ENCODE measurements around the gene CLSTN2. TPM values are rescaled to one million over a fixed set of nuclear protein-coding genes. Genes with fewer than 3 reads are reported as not detected.
A peak's percentile ranks its signal among the peaks of the same experiment; 100 is the strongest.

CLSTN2 gene
- total RNA-seq, 1 donor from 2014 or later, result 65.0 TPM

GRCh38 chr3:140493271-140493670 is 558.3 kb downstream of the CLSTN2 start:
- DNase-seq (ENCODE audit: low spot score), result no peak
- Mint-ChIP-seq H3K27me3 (ENCODE audit: low read depth) (no peaks in the 10 kb centered on the region), H3K4me1 (ENCODE audit: low read depth) (peaks cover 28% of the 10 kb centered on the region), H3K9me3 (ENCODE audit: low read depth) (no peaks in the 10 kb centered on the region), H3K27ac (ENCODE audit: unreplicated experiment) (no peak overlapping the region), H3K36me3 (ENCODE audit: low read depth) (peaks cover 2% of the 10 kb centered on the region), H3K4me3 (ENCODE audit: unreplicated experiment) (no peak overlapping the region)
- TF ChIP-seq CTCF (IDR thresholded peaks at IDR 0.05), result no peak

GRCh38 chr3:140494970-140495369 is 560.0 kb downstream of the CLSTN2 start:
- no peak for DNase-seq (ENCODE audit: low spot score)
- H3K4me1 Mint-ChIP-seq (ENCODE audit: low read depth), result peaks cover 24% of the 10 kb centered on the region
- H3K36me3 Mint-ChIP-seq (ENCODE audit: low read depth), result no peaks in the 10 kb centered on the region
- H3K9me3 Mint-ChIP-seq (ENCODE audit: low read depth), result no peaks in the 10 kb centered on the region
- no peak overlapping the region for H3K4me3 Mint-ChIP-seq (ENCODE audit: unreplicated experiment)
- H3K27me3 Mint-ChIP-seq (ENCODE audit: low read depth), result no peaks in the 10 kb centered on the region
- no peak for TF ChIP-seq CTCF (IDR thresholded peaks at IDR 0.05)
- no peak overlapping the region for H3K27ac Mint-ChIP-seq (ENCODE audit: unreplicated experiment)

GRCh38 chr3:140497331-140497730 is 562.3 kb downstream of the CLSTN2 start:
- TF ChIP-seq CTCF (IDR thresholded peaks at IDR 0.05), result no peak
- Mint-ChIP-seq H3K4me1 (ENCODE audit: low read depth) (peaks cover 34% of the 10 kb centered on the region), H3K36me3 (ENCODE audit: low read depth) (no peaks in the 10 kb centered on the region), H3K27me3 (ENCODE audit: low read depth) (no peaks in the 10 kb centered on the region), H3K9me3 (ENCODE audit: low read depth) (no peaks in the 10 kb centered on the region), H3K27ac (ENCODE audit: unreplicated experiment) (no peak overlapping the region), H3K4me3 (ENCODE audit: unreplicated experiment) (no peak overlapping the region)
- no peak for DNase-seq (ENCODE audit: low spot score)

- no peak overlapping the region for H3K4me3 Mint-ChIP-seq (ENCODE audit: unreplicated experiment)
- no peaks in the 10 kb centered on the region for H3K27me3 Mint-ChIP-seq (ENCODE audit: low read depth)
- no peaks in the 10 kb centered on the region for H3K36me3 Mint-ChIP-seq (ENCODE audit: low read depth)
- H3K9me3 Mint-ChIP-seq (ENCODE audit: low read depth), result no peaks in the 10 kb centered on the region
- H3K27ac Mint-ChIP-seq (ENCODE audit: unreplicated experiment), result no peak overlapping the region
- no peak for DNase-seq (ENCODE audit: low spot score)
- TF ChIP-seq CTCF (IDR thresholded peaks at IDR 0.05), result peak; percentile 83
- H3K4me1 Mint-ChIP-seq (ENCODE audit: low read depth), result peaks cover 23% of the 10 kb centered on the region
Observed at GRCh38 chr3:140499114-140499757, 564.3 kb downstream of the CLSTN2 start.

- no peaks in the 10 kb centered on the region for H3K36me3 Mint-ChIP-seq (ENCODE audit: low read depth)
- peaks cover 23% of the 10 kb centered on the region for H3K4me1 Mint-ChIP-seq (ENCODE audit: low read depth)
- no peak for TF ChIP-seq CTCF (IDR thresholded peaks at IDR 0.05)
- no peak overlapping the region for H3K27ac Mint-ChIP-seq (ENCODE audit: unreplicated experiment)
- H3K27me3 Mint-ChIP-seq (ENCODE audit: low read depth), result no peaks in the 10 kb centered on the region
- no peak overlapping the region for H3K4me3 Mint-ChIP-seq (ENCODE audit: unreplicated experiment)
- H3K9me3 Mint-ChIP-seq (ENCODE audit: low read depth), result no peaks in the 10 kb centered on the region
- DNase-seq (ENCODE audit: low spot score), result no peak
Observed at GRCh38 chr3:140500473-140500872, 565.5 kb downstream of the CLSTN2 start.
